Measurements from ENCODE around the gene FAAP100. TPM values are rescaled to one million over a fixed set of nuclear protein-coding genes. Genes with fewer than 3 reads are reported as not detected.

The FAAP100 gene
- total RNA-seq, 4 donors from 2014 or later = 9.2 to 27.7 (median 11.9) TPM

DNA sequence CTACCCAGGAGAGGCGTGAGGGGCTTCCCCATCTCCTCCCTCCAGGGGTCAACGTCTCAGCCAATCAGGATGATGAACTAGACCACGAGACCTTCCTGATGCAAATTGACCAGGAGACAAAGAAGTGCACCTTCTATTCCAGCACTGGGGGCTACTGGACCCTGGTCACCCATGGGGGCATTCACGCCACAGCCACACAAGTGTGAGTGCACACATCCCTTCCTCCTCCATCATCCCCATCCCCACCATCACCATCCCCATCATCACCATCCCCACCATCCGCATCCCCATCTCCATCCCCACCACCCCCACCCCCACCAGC, 17.2 kb downstream of the FAAP100 start:
- TF ChIP-seq, protein P1, sequence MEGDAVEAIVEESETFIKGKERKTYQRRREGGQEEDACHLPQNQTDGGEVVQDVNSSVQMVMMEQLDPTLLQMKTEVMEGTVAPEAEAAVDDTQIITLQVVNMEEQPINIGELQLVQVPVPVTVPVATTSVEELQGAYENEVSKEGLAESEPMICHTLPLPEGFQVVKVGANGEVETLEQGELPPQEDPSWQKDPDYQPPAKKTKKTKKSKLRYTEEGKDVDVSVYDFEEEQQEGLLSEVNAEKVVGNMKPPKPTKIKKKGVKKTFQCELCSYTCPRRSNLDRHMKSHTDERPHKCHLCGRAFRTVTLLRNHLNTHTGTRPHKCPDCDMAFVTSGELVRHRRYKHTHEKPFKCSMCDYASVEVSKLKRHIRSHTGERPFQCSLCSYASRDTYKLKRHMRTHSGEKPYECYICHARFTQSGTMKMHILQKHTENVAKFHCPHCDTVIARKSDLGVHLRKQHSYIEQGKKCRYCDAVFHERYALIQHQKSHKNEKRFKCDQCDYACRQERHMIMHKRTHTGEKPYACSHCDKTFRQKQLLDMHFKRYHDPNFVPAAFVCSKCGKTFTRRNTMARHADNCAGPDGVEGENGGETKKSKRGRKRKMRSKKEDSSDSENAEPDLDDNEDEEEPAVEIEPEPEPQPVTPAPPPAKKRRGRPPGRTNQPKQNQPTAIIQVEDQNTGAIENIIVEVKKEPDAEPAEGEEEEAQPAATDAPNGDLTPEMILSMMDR (IDR thresholded peaks at IDR 0.05; ENCODE audit: low read depth) = no peak

DNA sequence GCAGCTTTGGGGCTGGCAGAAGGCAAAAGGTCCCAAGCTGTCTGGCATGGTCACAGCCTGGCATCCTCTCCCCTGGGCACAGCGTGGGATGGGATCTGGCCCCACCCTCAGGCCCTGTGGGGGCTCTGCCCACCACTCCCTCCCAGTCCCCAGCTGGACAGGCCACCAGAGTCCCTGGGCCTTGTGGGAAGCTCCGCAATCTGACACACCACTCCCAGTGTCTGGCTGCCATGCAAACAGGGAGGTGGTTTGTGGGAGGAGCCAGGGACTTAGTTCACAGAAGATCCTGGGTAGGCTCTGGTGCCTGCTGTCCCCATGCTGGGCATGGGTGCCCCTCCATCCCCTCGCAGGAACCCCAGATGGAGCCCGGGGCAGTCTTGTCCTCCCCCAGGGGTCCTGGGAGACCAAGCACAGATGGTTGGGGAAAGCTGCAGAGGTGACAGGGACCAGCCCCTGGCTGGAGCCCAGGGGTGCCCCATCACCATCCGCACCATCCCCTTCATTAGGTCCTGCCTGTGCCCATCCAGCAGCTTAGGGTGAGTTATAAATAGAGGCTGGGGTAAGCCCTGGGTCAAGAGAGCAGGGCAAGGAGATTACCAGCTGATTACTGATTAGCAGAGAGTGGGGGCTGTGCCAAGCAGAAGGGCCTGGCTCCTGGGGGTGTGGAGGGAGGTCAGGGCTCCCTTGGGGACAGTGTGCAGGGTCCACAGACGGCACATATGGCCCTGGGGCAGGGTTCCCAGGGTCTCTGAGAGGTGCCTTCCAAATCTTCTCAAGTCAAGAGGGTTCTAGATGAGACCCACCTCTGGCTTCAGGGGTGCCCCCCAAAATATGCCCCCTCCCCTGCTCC, 17.8 kb downstream of the FAAP100 start:
- TF ChIP-seq, protein P1 (IDR thresholded peaks at IDR 0.05; ENCODE audit: low read depth) = no peak

DNA sequence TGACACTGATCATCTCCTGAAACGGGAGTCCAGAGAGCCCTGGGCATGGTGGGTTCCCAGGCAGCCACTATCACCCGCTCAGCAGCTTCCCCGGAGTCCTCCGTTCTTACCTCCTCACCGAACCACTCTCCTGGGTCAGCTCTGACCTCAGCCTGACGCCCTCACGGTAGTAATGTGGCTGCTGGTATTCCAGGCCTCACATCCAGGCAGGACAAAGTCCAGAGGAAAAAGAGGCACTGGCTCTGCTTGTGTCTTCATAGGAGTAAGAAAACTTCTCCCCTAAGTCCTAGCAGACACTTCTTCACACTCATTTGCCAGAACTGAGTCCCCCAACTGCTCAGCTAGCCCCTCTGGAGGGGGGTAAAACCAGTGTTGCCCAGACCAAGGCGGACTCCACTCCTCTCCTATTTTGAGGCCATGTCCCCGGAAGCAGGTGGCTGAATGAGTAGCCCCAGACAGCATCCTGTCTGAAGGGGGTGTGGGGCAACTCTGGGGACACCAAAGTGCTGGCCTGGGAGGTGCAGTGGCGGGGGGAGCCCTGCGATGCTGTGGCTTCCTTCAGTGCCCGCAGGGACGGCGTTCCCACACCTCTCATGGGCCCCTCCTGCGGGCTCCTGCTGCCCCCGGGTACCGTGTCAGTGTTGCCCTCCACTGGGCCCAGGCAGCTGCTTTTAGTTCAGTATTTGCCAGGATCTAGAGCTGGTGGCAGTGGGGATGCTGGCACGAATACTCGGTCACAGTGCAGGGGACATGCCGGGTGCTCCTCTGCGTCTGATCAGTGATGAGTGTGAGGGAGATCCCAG, 18.6 kb downstream of the FAAP100 start:
- TF ChIP-seq, protein P1 (IDR thresholded peaks at IDR 0.05; ENCODE audit: low read depth) = no peak

DNA sequence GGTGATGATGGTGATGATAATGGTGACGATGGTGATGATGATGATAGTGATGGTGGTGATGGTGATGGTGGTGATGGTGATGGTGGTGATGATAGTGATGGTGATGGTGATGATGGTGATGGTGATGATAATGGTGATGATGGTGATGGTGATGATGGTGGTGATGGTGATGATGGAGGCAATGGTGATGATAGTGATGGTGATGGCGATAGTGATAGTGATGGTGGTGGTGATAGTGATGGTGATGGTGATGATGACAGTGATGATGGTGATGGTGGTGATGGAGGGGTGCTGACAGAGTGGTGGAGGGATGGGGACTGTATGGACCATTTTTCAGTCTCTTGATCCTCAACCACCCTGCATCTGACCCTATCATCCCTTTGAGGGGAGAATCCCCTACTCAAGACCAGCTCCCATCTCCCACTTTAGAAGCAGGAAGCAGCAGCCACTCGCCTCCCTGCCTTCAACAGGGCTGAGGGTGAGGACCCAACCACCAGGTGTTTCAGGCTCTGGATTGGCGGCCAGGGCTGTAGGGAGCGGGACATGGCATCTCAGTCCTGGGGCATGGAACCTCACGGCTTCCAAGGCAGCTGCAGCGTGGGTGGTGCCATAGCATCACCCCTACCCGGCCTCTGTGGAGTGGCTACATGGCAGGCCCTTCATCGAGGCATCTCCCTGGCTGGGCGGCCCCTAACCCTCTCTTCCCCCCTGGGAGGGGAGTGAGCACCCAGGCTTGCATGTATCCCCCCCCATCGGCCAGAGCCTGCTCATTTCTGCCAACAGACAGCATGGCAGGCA, 19.5 kb downstream of the FAAP100 start:
- TF ChIP-seq, protein P1 (IDR thresholded peaks at IDR 0.05; ENCODE audit: low read depth) = no peak

DNA sequence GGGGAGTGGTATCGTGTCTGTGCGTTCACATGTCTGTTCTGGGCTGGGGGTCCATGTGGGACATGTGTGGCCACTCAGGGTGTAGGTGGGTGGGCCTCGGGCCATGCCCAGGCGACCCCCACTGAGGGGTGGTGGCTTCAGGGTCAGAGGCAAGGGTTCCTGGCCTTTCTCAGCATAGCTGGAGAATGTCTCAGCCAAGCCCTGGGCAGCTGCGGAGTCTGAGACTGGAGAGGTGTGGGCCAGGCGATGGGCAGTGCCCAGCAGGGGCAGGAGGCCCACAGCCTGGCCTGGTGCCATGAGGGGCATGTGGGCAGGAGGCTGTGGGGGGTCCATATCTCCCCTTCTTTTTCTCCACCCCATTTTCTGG, 22.7 kb downstream of the FAAP100 start:
- TF ChIP-seq, protein P1 (IDR thresholded peaks at IDR 0.05; ENCODE audit: low read depth) = no peak

- TF ChIP-seq, protein P1 (IDR thresholded peaks at IDR 0.05; ENCODE audit: low read depth) = no peak
These were observed 23.3 kb downstream of the FAAP100 start for GRCh38 chr17:81528651-81529436.
